ENCODE measurements around the gene MT1E.
"Not testable (repeated sequence)": the region's sequence is repeated elsewhere in the genome, so short reads cannot be mapped to it uniquely, and the experiment has no call there.

The MT1E gene

GRCh38 chr16:56625140-56625942, at the start of gene MT1E:
TSS of gene MT1E (plus strand) at chr16:56625781. CDS start at chr16:56625852, 71 bp downstream.
- H3K4me3 ChIP-seq (ENCODE audit: control insufficient read depth, low read depth, low read length), result peak within 1 kb of the TSS; percentile 81
- TF ChIP-seq, protein P1, sequence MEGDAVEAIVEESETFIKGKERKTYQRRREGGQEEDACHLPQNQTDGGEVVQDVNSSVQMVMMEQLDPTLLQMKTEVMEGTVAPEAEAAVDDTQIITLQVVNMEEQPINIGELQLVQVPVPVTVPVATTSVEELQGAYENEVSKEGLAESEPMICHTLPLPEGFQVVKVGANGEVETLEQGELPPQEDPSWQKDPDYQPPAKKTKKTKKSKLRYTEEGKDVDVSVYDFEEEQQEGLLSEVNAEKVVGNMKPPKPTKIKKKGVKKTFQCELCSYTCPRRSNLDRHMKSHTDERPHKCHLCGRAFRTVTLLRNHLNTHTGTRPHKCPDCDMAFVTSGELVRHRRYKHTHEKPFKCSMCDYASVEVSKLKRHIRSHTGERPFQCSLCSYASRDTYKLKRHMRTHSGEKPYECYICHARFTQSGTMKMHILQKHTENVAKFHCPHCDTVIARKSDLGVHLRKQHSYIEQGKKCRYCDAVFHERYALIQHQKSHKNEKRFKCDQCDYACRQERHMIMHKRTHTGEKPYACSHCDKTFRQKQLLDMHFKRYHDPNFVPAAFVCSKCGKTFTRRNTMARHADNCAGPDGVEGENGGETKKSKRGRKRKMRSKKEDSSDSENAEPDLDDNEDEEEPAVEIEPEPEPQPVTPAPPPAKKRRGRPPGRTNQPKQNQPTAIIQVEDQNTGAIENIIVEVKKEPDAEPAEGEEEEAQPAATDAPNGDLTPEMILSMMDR (IDR thresholded peaks at IDR 0.05; ENCODE audit: control insufficient read depth, insufficient read depth, low read depth, low read length, missing control alignments), result no peak
- peak; percentile 20 for DNase-seq (ENCODE audit: low read depth)

GRCh38 chr16:56576585-56577299, 48.8 kb upstream of the MT1E start:
- TF ChIP-seq, protein P1 (IDR thresholded peaks at IDR 0.05; ENCODE audit: control insufficient read depth, insufficient read depth, low read depth, low read length, missing control alignments), result peak; percentile 78
- H3K4me3 ChIP-seq (ENCODE audit: control insufficient read depth, low read depth, low read length), result no peak overlapping the region
- peak; percentile 3 for DNase-seq (ENCODE audit: low read depth)

- DNase-seq (ENCODE audit: low read depth), result no peak
- H3K4me3 ChIP-seq (ENCODE audit: control insufficient read depth, low read depth, low read length), result no peak overlapping the region
- TF ChIP-seq, protein P1 (IDR thresholded peaks at IDR 0.05; ENCODE audit: control insufficient read depth, insufficient read depth, low read depth, low read length, missing control alignments), result no peak
These were observed 48.3 kb upstream of the MT1E start for GRCh38 chr16:56577300-56577625.

- TF ChIP-seq, protein P1 (IDR thresholded peaks at IDR 0.05; ENCODE audit: control insufficient read depth, insufficient read depth, low read depth, low read length, missing control alignments), result no peak
- H3K4me3 ChIP-seq (ENCODE audit: control insufficient read depth, low read depth, low read length), result no peak overlapping the region
- DNase-seq (ENCODE audit: low read depth), result no peak
These were observed 45.1 kb upstream of the MT1E start for GRCh38 chr16:56580391-56581048.

GRCh38 chr16:56582911-56583310, 42.7 kb upstream of the MT1E start:
- H3K4me3 ChIP-seq (ENCODE audit: control insufficient read depth, low read depth, low read length); DNase-seq (ENCODE audit: low read depth): not testable (repeated sequence)

DNA sequence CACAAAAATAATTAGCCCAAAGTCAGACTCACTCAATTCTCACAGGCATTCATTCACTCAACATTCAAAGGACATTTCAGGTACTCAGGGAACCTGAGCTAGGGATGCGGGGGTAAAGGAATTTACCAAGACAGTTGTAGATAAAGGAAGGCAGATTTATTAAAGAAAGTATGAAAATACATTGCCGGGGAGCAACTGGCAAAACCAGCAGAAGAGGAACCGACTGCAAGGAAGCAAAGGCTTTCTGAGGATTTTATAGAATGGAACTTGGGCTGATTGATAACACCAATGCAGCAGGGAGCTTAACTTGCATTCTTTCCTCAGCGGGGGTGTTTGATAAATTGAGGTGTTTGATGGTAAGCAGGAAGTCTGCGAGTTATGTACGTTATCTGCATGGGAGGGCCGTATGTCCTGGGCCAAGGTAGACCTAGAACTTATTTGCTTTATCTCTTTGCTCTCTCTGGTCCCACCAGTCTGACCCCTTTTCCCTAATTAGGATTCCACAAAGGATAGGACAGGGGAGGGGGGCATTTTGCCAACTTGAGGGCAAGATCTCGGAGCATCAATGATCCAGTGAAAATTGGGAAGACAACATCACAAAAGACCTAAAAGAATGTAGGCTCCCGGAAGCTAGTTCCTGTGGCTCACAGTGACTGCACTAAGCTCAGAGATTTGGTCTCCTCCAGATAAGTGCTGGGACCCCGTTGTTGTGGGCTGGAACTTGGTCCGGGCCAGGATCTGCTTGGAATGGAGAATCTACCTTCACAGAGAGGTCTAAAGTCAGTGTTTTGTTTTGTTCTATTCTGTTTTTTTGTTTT, 42.0 kb upstream of the MT1E start:
- TF ChIP-seq, protein P1 (IDR thresholded peaks at IDR 0.05; ENCODE audit: control insufficient read depth, insufficient read depth, low read depth, low read length, missing control alignments), result no peak
- H3K4me3 ChIP-seq (ENCODE audit: control insufficient read depth, low read depth, low read length), result no peak overlapping the region
- no peak for DNase-seq (ENCODE audit: low read depth)

Data from AG09309 (cell line).